A549 treated with AZD9567 at 1 μM for 4 hours (cell line): ENCODE measurements around the gene MT1B. TPM values are rescaled to one million over a fixed set of nuclear protein-coding genes. Genes with fewer than 3 reads are reported as not detected.

Source experiments
- total RNA-seq: library from RNA; stranded (reverse); fragments of 200-300 nt; extraction: Qiagen RNA extraction; gene quantifications from 5 replicates; pipeline ENCODE4 v1.2.3, GENCODE V29; 2022; ENCODE audit not compliant: insufficient read depth

Gene MT1B
- 0.31 to 0.54 TPM in 2 of 5 replicates, not detected in the others for total RNA-seq

GRCh38 chr16:56651586-56651985 lies at the start of gene MT1B:
Gene MT1B (plus strand): TSS chr16:56651886. CDS start chr16:56651954, 68 bp downstream.

GRCh38 chr16:56608043-56608875 lies 43.4 kb upstream of the MT1B start, which contains the start of gene MT2A:
Gene MT2A (plus strand): TSS chr16:56608584. CDS start chr16:56608656, 72 bp downstream.

GRCh38 chr16:56625140-56625942 lies 26.3 kb upstream of the MT1B start, which contains the start of gene MT1E:
Gene MT1E (plus strand): TSS chr16:56625781. CDS start chr16:56625852, 71 bp downstream.

DNA sequence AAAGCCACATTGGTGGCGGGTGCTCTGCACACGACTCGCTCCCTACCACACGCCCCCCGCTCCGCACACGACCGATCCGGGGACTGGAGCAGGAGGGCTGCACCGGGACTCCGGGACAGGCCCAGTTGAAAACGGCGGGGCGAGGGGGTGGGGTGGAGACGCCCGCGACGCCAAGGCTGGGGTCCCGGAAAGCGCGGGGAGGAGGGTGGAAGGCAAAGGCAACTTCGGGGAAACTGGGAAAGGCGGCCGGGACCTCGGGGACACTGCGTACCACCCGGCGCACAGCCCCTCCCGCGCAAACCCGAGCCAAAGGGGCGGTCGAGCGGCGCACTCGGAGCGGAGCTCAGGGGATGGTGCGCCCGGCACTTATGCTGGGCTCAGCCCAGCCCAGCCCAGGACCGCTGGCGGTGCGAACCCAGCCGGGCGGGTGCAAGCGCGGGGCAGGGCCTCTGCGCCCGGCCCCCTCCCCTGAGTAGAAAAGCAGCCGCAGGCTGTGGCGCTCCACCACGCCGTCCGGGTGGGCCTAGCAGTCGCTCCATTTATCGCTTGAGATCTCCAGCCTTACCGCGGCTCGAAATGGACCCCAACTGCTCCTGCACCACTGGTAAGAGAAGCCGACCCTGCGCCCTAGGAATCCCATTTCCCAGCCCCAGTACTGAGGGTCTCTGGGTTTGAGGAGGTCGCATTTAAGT lies 19.4 kb upstream of the MT1B start, which contains the start of gene MT1M:
TSS of gene MT1M (plus strand) at position 504 of the 692 bp plus-strand sequence. CDS start at position 577, 73 bp downstream.

GRCh38 chr16:56637814-56638750 lies 13.6 kb upstream of the MT1B start, which contains the start of gene MT1A:
Gene MT1A (plus strand): TSS chr16:56638666. CDS start chr16:56638739, 73 bp downstream.

GRCh38 chr16:56657555-56658326 lies 6.1 kb downstream of the MT1B start, which contains the start of gene MT1F:
Gene MT1F (plus strand): TSS chr16:56657959. CDS start chr16:56658059, 100 bp downstream.

GRCh38 chr16:56667581-56668571 lies 16.2 kb downstream of the MT1B start, which contains the start of gene MT1G:
Gene MT1G (minus strand): TSS chr16:56668065. CDS start chr16:56667993, 72 bp downstream.

GRCh38 chr16:56669005-56669839 lies 17.5 kb downstream of the MT1B start, which contains the start of gene MT1H:
Gene MT1H (plus strand): TSS chr16:56669814. CDS start chr16:56669885, 71 bp downstream.

GRCh38 chr16:56681939-56682702 lies 30.4 kb downstream of the MT1B start, which contains the start of gene MT1X:
Gene MT1X (plus strand): TSS chr16:56682470. CDS start chr16:56682541, 71 bp downstream.

Other genes with a start within 250 kb of the MT1B start
- gene AMFR, start 226.3 kb upstream of the MT1B start, total RNA-seq = 64.9 to 107 TPM (median 65.4 TPM) in 5 replicates
- 110 to 117 TPM (median 114 TPM) in 5 replicates for gene NUDT21, start 200.6 kb upstream of the MT1B start, total RNA-seq
- gene OGFOD1, start 200.3 kb upstream of the MT1B start, total RNA-seq = 79.0 to 119 TPM (median 82.4 TPM) in 5 replicates
- 17.4 to 38.4 TPM (median 22.4 TPM) in 5 replicates for gene BBS2, start 131.9 kb upstream of the MT1B start, total RNA-seq
- gene MT4, start 86.8 kb upstream of the MT1B start, total RNA-seq = not detected in 5 replicates
- 0.26 to 0.54 TPM (median 0.35 TPM) in 4 of 5 replicates, not detected in the other for gene MT3, start 62.4 kb upstream of the MT1B start, total RNA-seq
- 1,956 to 3,217 TPM (median 2,438 TPM) in 5 replicates for gene MT2A, start 43.3 kb upstream of the MT1B start, total RNA-seq
- not detected in 5 replicates for gene MT1E, start 26.1 kb upstream of the MT1B start, total RNA-seq
- gene MT1M, start 19.2 kb upstream of the MT1B start, total RNA-seq = not detected in 5 replicates
- 21.9 to 36.1 TPM (median 25.8 TPM) in 5 replicates for gene MT1A, start 13.2 kb upstream of the MT1B start, total RNA-seq
- gene MT1F, start 6.1 kb downstream of the MT1B start, total RNA-seq = 14.6 to 24.5 TPM (median 17.7 TPM) in 5 replicates
- gene MT1G, start 16.2 kb downstream of the MT1B start, total RNA-seq = 0.29 TPM in 1 of 5 replicates, not detected in the others
- not detected in 5 replicates for gene MT1H, start 17.9 kb downstream of the MT1B start, total RNA-seq
- 518 to 876 TPM (median 692 TPM) in 5 replicates for gene MT1X, start 30.6 kb downstream of the MT1B start, total RNA-seq
- 95.5 to 109 TPM (median 100 TPM) in 5 replicates for gene NUP93, start 78.2 kb downstream of the MT1B start, total RNA-seq
- gene SLC12A3, start 213.3 kb downstream of the MT1B start, total RNA-seq = 0.03 TPM in 1 of 5 replicates, not detected in the others